GM12878 (cell line): ENCODE measurements around the gene NXNL1. TPM values are rescaled to one million over a fixed set of nuclear protein-coding genes. Genes with fewer than 3 reads are reported as not detected.

Experiments used
- ATAC-seq: fragments of 200-7000 bp; cut with Tn5 transposase; 3 replicates; pipeline ENCODE4 v1.9.1; 2020; ENCODE audit warnings: mild to moderate bottlenecking, moderate library complexity
- BruUV-seq: library from RNA; stranded (reverse); fragments of 400-500 nt; replicated peaks from 2 replicates; lab custom pipeline; 2021; lab: Mats Ljungman, UMichigan
- CTCF ChIA-PET: fragments of 300-600 bp; sonication (Branson Sonifier 250); formaldehyde crosslinking; extraction: SDS; loops from one replicate; lab custom pipeline; 2021; ENCODE audit warnings: inconsistent platforms; lab: Yijun Ruan, JAX
- POLR2A ChIA-PET: fragments of 350-600 bp; formaldehyde crosslinking; extraction: SDS; loops from one replicate; lab custom pipeline; 2021; ENCODE audit warnings: inconsistent platforms; lab: Charles Lee
- RAD21 ChIA-PET: fragments of 300-600 bp; sonication (Branson Sonifier 250); formaldehyde crosslinking; loops from one replicate; lab custom pipeline; 2023; ENCODE audit warnings: antibody characterized with exemption; ENCODE audit not compliant: unreplicated experiment; lab: Charles Lee
- SMC1A ChIA-PET: fragments of 300-600 bp; sonication (Branson Sonifier 250); formaldehyde crosslinking; loops from one replicate; lab custom pipeline; 2023; ENCODE audit not compliant: unreplicated experiment, uncharacterized antibody; lab: Charles Lee
- DNase-seq: peaks from one replicate; pipeline ENCODE4 v3.0.0-alpha.2; 2011; ENCODE audit warnings: low read depth, low spot score
- FAIRE-seq: peaks from 3 replicates; lab custom pipeline; 2011; peaks lifted over from hg19 to GRCh38; lab: Jason Lieb, UNC
- H2AFZ ChIP-seq: 2 replicates; pipeline ENCODE4 v1.6.0; 2011; ENCODE audit warnings: low read depth, low read length, control low read depth; ENCODE audit not compliant: control insufficient read depth
- H3K27ac ChIP-seq: 2 replicates; pipeline ENCODE4 v1.5.1; 2011; ENCODE audit warnings: control low read depth; ENCODE audit not compliant: control insufficient read depth, insufficient read depth
- H3K27me3 ChIP-seq, 2 experiments: replicated peaks in 1 of 2; 2 replicates each; pipeline versions ENCODE4 v1.6.0 to v1.6.1; 2011; ENCODE audit warnings: low read length in 1 of 2; ENCODE audit not compliant: control insufficient read depth in 2 of 2, insufficient read depth in 2 of 2
- H3K36me3 ChIP-seq, 2 experiments: 2 replicates each; pipeline ENCODE4 v1.5.1; 2011; ENCODE audit warnings: low read length in 1 of 2; ENCODE audit not compliant: control insufficient read depth in 2 of 2, insufficient read depth in 2 of 2
- H3K4me1 ChIP-seq: 2 replicates; pipeline ENCODE4 v1.6.1; 2011; ENCODE audit warnings: mild to moderate bottlenecking, low read length, moderate library complexity, mixed read lengths; ENCODE audit not compliant: control insufficient read depth, insufficient read depth
- H3K4me2 ChIP-seq: 2 replicates; pipeline ENCODE4 v1.6.0; 2011; ENCODE audit warnings: control low read depth; ENCODE audit not compliant: control insufficient read depth, insufficient read depth
- H3K4me3 ChIP-seq: fragments of 200-600 bp; sonication (generic); 2 replicates; pipeline ENCODE4 v1.5.1; 2016
- H3K79me2 ChIP-seq: 2 replicates; pipeline ENCODE4 v1.6.0; 2011; ENCODE audit warnings: low read length; ENCODE audit not compliant: control insufficient read depth, insufficient read depth
- H3K9ac ChIP-seq: 2 replicates; pipeline ENCODE4 v1.8.0; 2011; ENCODE audit warnings: low read length, control low read depth, mixed read lengths; ENCODE audit not compliant: control insufficient read depth, insufficient read depth
- H3K9me3 ChIP-seq: replicated peaks from 3 replicates; pipeline ENCODE4 v1.5.1; 2011; ENCODE audit warnings: mild to moderate bottlenecking, low read length; ENCODE audit not compliant: control insufficient read depth, insufficient read depth
- H4K20me1 ChIP-seq: 2 replicates; pipeline ENCODE4 v1.6.0; 2011; ENCODE audit not compliant: control insufficient read depth, insufficient read depth
- BACH1 ChIP-seq: fragments of 450-650 bp; IDR thresholded peaks from 2 replicates; pipeline ENCODE4 v1.6.1; 2017; ENCODE audit warnings: mild to moderate bottlenecking, borderline replicate concordance
- CBX3 ChIP-seq: fragments of 200-600 bp; sonication (generic); IDR thresholded peaks from 2 replicates; pipeline ENCODE4 v1.6.1; 2016; ENCODE audit warnings: low read depth, borderline replicate concordance
- JUNB ChIP-seq: IDR thresholded peaks from 2 replicates; pipeline ENCODE4 v1.6.1; 2016; ENCODE audit warnings: antibody characterized with exemption, mild to moderate bottlenecking
- NFYB ChIP-seq: IDR thresholded peaks from 2 replicates; pipeline ENCODE4 v1.6.1; 2011; ENCODE audit warnings: low read depth, mild to moderate bottlenecking, low read length, improper control_type of control experiment, moderate library complexity; ENCODE audit not compliant: insufficient read depth
- RUNX3 ChIP-seq: IDR thresholded peaks from 2 replicates; pipeline ENCODE4 v1.6.1; 2012; ENCODE audit warnings: low read length, inconsistent platforms
- SREBF1 ChIP-seq: IDR thresholded peaks from 2 replicates; pipeline ENCODE4 v1.6.1; 2012; ENCODE audit warnings: mild to moderate bottlenecking, low read length
- WGBS: methylation state at CpG from one replicate; pipeline ENCODE4 v1.1.6; 2016; ENCODE audit warnings: low lambda C conversion rate; ENCODE audit not compliant: insufficient replicate concordance, insufficient coverage; ENCODE audit errors: missing lambda C conversion rate; 5-methylcytosine and 5-hydroxymethylcytosine counted together
- in situ Hi-C: fragments of 300-500 bp; cut with MboI; formaldehyde crosslinking; loops from 9 replicates; pipeline ENCODE4 v1.14.3; 2018; ENCODE audit warnings: mixed read lengths
- intact Hi-C: fragments of 100-400 bp; cut with micrococcal nuclease; formaldehyde crosslinking; loops from one replicate; pipeline ENCODE4 v1.14.2; 2022; ENCODE audit not compliant: unreplicated experiment
- polyA plus RNA-seq, 11 experiments: library from polyadenylated mRNA; depleted of rRNA in 4 of 11; unstranded in 6 of 11; stranded (reverse) in 5 of 11; fragments of >200 nt; fragmentation: Nextera tagmentation in 4 of 11; fragmentation: Illumina TruSeq in 1 of 11; extraction: Ambion mirVana in 4 of 11; extraction: Trizol in 1 of 11; gene quantifications; 1 replicate in 1 of 11; 2 replicates in 10 of 11; pipeline versions ENCODE4 v1.2.1 to v1.2.3, GENCODE V29; 2011 to 2016; ENCODE audit warnings: inconsistent platforms in 2 of 11, missing spikeins in 2 of 11, low read depth in 1 of 11
- total RNA-seq, 4 experiments: library from RNA; depleted of rRNA in 3 of 4; stranded (reverse); fragments of >200 nt in 3 of 4; fragmentation: Illumina TruSeq in 1 of 4; extraction: Trizol in 1 of 4; gene quantifications; 2 replicates each; pipeline versions ENCODE4 v1.2.1 to v1.2.3, GENCODE V29; 2013 to 2021
- TF ChIP-seq, protein P1 (sequence below): fragments of 450-650 bp; IDR thresholded peaks from 2 replicates; pipeline ENCODE4 v1.6.1; 2017; ENCODE audit warnings: low read depth, mild to moderate bottlenecking, moderate library complexity
- TF ChIP-seq, protein P2 (sequence below): fragments of 450-650 bp; IDR thresholded peaks from 2 replicates; pipeline ENCODE4 v1.6.1; 2016; ENCODE audit warnings: mild to moderate bottlenecking, moderate library complexity, borderline replicate concordance

The NXNL1 gene
- total and polyA plus RNA-seq, 10 of the 15 experiments (the other 5 are each of a cell fraction or from before 2014, with no cell fraction given) = not detected

DNA sequence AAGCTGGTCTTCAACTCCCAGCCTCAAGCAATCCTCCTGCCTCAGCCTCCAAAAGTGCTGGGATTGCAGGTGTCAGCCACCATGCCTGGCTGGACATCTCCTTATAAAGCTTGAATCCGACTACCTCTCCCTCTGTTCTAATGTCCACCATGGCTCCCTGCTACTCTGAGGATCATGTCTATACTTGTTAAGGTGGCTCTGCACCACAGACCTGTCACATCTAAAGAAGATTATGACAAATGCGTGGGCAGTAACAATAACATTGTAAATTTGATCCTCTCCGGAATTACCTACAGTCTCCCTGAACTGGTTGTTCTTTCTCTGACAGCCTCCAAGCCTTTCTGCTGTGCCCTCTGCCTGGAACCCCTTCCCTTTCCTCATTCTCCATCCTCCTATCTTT is 1.8 kb downstream of the NXNL1 start:
- WGBS = 31% methylated on average over 3 of the region's 3 CpGs
- Histone ChIP-seq H3K4me1 (no peaks in the 10 kb centered on the region), H3K79me2 (no peaks in the 10 kb centered on the region), H3K9ac (no peak overlapping the region), H4K20me1 (no peaks in the 10 kb centered on the region), H3K36me3 (no peaks in the 10 kb centered on the region), H3K27me3 (peaks cover 3 to 7% of the 10 kb centered on the region in 2 experiments; a peak in 2 of 4 replicates), H3K9me3 (no peaks in the 10 kb centered on the region), H3K4me3 (no peak overlapping the region), H3K27ac (no peak overlapping the region), H2AFZ (no peak overlapping the region), H3K4me2 (no peak overlapping the region)
- SMC1A ChIA-PET = interaction anchor here (0.6 kb wide), 1 partner anchor 129 kb away, joined by 3 read pairs; no protein-coding TSS in a partner anchor
- BruUV-seq = no TSS peak
- RAD21 ChIA-PET = no interaction called here
- no peak for FAIRE-seq
- no peak for DNase-seq
- CTCF ChIA-PET = no interaction called here
- intact Hi-C loops (no loop called here), in situ Hi-C loops (no loop called here)
- no peak for ATAC-seq
- POLR2A ChIA-PET = interaction anchor here (0.9 kb wide), 1 partner anchor 8 kb away, joined by 10 read pairs; no protein-coding TSS in a partner anchor
- no peak for TF ChIP-seq NFYB
- TF ChIP-seq RUNX3 = peak; percentile 33; the same call in 1 of the 2 replicates

DNA sequence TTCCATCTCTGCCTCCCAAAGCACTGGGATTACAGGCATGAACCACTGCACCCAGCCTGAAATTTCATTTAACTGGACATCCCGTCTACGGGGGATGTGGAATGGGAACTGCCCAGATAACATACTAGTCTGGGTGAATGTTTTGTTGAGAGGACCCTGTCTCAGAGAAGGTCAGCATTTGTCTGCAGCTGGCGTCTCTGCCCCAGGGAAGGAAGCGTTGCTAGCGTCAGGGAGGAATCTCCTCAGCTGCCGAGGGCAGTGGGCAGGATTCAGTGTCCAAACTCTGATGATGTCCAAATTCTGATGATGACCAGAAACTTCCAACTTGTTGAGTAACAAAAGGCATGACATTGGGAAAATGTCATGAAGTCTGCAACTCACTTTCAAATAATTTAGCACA is 3.1 kb downstream of the NXNL1 start:
- Histone ChIP-seq H3K27me3 (peaks cover 3 to 7% of the 10 kb centered on the region in 2 experiments; a peak in 2 of 4 replicates), H4K20me1 (no peaks in the 10 kb centered on the region), H3K4me3 (no peak overlapping the region), H3K27ac (no peak overlapping the region), H3K4me2 (no peak overlapping the region), H3K4me1 (no peaks in the 10 kb centered on the region), H3K79me2 (no peaks in the 10 kb centered on the region), H3K9me3 (no peaks in the 10 kb centered on the region), H2AFZ (no peak overlapping the region), H3K9ac (no peak overlapping the region), H3K36me3 (no peaks in the 10 kb centered on the region)
- no TSS peak for BruUV-seq
- ChIA-PET POLR2A (interaction anchor here (0.6 to 0.9 kb wide), 2 partner anchors 29 to 187 kb away, joined by 3 read pairs; no protein-coding TSS in a partner anchor), SMC1A (interaction anchor here (0.9 kb wide), 1 partner anchor 284 kb away, joined by 3 read pairs; no protein-coding TSS in a partner anchor), RAD21 (no interaction called here), CTCF (interaction anchor here (0.5 to 0.9 kb wide), 2 partner anchors 8 to 61 kb away, joined by 3 read pairs; no protein-coding TSS in a partner anchor)
- in situ Hi-C loops (no loop called here), intact Hi-C loops (no loop called here)
- WGBS = 74% methylated on average over 6 of the region's 6 CpGs
- FAIRE-seq = no peak
- DNase-seq = no peak
- no peak for ATAC-seq
- no peak for TF ChIP-seq SREBF1
- no peak for TF ChIP-seq JUNB
- TF ChIP-seq, protein P1, sequence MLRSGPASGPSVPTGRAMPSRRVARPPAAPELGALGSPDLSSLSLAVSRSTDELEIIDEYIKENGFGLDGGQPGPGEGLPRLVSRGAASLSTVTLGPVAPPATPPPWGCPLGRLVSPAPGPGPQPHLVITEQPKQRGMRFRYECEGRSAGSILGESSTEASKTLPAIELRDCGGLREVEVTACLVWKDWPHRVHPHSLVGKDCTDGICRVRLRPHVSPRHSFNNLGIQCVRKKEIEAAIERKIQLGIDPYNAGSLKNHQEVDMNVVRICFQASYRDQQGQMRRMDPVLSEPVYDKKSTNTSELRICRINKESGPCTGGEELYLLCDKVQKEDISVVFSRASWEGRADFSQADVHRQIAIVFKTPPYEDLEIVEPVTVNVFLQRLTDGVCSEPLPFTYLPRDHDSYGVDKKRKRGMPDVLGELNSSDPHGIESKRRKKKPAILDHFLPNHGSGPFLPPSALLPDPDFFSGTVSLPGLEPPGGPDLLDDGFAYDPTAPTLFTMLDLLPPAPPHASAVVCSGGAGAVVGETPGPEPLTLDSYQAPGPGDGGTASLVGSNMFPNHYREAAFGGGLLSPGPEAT = no peak
- no peak for TF ChIP-seq CBX3
- no peak for TF ChIP-seq BACH1
- TF ChIP-seq, protein P2, sequence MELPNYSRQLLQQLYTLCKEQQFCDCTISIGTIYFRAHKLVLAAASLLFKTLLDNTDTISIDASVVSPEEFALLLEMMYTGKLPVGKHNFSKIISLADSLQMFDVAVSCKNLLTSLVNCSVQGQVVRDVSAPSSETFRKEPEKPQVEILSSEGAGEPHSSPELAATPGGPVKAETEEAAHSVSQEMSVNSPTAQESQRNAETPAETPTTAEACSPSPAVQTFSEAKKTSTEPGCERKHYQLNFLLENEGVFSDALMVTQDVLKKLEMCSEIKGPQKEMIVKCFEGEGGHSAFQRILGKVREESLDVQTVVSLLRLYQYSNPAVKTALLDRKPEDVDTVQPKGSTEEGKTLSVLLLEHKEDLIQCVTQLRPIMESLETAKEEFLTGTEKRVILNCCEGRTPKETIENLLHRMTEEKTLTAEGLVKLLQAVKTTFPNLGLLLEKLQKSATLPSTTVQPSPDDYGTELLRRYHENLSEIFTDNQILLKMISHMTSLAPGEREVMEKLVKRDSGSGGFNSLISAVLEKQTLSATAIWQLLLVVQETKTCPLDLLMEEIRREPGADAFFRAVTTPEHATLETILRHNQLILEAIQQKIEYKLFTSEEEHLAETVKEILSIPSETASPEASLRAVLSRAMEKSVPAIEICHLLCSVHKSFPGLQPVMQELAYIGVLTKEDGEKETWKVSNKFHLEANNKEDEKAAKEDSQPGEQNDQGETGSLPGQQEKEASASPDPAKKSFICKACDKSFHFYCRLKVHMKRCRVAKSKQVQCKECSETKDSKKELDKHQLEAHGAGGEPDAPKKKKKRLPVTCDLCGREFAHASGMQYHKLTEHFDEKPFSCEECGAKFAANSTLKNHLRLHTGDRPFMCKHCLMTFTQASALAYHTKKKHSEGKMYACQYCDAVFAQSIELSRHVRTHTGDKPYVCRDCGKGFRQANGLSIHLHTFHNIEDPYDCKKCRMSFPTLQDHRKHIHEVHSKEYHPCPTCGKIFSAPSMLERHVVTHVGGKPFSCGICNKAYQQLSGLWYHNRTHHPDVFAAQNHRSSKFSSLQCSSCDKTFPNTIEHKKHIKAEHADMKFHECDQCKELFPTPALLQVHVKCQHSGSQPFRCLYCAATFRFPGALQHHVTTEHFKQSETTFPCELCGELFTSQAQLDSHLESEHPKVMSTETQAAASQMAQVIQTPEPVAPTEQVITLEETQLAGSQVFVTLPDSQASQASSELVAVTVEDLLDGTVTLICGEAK = no peak
